Measurements from ENCODE around the gene IER5. TPM values are rescaled to one million over a fixed set of nuclear protein-coding genes. Genes with fewer than 3 reads are reported as not detected.

The IER5 gene
- total RNA-seq, 2 donors from 2014 or later = 13.8 to 19.8 TPM

Other genes starting within 250 kb of the IER5 start
- gene KIAA1614, start 175.8 kb upstream of the IER5 start, total RNA-seq = 1 to 10 TPM in 1 of 2 donors, under 1 TPM in 1; 0.67 to 1.6 TPM
- gene STX6, start 65.8 kb upstream of the IER5 start, total RNA-seq = 10 to 100 TPM; 16.8 to 18.2 TPM
- 1 to 10 TPM; 5.3 to 7.5 TPM for gene MR1, start 54.7 kb upstream of the IER5 start, total RNA-seq